Superior temporal gyrus (tissue), 1 donor: ENCODE measurements around the gene TSPYL4.
A peak's percentile ranks its signal among the peaks of the same experiment; 100 is the strongest.

Experiments
- DNase-seq: peaks from one replicate; pipeline ENCODE4 v3.0.0-alpha.2; 2016; ENCODE audit errors: extremely low spot score

Gene TSPYL4

GRCh38 chr6:116229287-116229913 lies 24.5 kb downstream of the TSPYL4 start:
- peak; percentile 99 for DNase-seq

GRCh38 chr6:116223355-116223754 lies 30.5 kb downstream of the TSPYL4 start:
- no peak for DNase-seq

DNA sequence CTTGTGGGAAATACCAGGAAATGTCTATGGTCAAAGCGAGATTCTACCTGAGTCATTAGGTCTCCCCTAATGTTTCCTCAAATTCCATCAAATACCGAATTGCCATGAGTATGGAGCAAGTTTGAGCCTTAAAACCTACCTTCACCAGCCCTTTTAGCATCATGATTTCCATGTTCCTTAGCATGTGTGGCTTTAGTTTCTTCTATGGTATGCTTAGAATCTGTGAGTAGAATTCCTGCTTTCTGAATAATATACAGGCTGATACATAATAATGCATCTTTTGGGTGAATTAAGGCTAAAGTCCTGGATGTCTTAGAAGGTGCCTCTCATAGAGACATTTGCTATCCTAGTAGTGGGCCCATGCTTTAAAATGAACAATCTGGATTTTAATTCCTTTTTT lies 32.0 kb downstream of the TSPYL4 start:
- no peak for DNase-seq

DNA sequence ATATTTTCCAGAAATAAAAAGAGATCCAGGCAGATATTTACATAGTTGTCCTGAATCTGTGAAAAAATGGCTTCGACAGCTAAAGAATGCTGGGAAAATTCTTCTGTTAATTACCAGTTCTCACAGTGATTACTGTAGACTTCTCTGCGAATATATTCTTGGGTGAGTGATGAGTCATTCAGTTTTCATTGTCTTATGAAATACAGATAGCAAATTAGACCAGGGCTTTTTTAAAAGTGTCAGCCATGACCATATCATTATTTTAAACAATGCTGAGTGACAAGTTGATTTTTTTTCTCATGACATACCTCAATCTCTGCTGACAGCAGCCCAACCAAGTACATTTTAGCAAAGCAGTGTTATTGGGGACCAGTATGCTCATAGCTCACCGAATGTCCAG lies 32.8 kb downstream of the TSPYL4 start:
- DNase-seq = no peak

- no peak for DNase-seq
Measured at GRCh38 chr6:116218866-116219265, 35.0 kb downstream of the TSPYL4 start.

DNA sequence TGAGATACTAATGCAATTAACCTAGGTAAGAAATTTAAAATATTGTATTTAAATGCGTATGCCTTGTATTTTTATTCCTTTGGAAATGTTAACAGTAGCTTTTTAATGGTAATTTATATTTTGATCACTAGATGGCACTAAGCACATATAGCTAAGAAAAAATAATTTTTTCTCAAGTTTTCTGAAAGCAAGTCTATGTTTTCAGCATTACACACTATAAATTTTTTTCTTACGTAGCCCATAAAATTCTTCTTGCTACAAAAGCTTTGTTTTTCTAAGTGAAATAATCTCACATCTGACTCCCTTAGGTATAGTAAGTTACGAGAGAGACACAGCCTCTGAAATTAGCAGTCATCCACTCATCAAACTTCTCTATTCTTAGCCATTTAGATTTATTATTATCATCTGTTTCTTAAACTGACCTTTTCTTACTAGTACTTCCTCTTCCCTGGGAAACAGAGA lies 35.7 kb downstream of the TSPYL4 start:
- DNase-seq = peak; percentile 84

GRCh38 chr6:116217069-116217468 lies 36.8 kb downstream of the TSPYL4 start:
- peak; percentile 84 for DNase-seq

- DNase-seq = no peak
Measured at GRCh38 chr6:116215414-116215813, 38.5 kb downstream of the TSPYL4 start.

DNA sequence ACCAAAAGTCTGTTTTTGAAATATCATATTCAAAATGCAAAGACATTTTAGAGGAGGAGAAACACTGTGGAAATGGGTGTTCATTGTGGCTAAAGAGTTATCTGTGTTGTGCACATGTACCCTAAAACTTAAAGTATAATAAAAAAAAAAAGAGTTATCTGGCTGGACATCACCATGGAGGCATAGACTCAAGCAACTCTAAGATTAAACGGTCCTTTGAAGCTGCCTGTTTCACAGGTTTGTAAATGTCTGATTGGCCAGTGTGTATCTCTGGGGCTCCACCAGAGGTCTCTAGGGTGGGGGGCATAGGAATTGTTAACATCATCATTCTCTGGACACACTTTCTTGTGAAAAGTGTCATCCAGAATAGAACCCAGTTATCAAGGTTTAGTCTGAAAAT lies 39.2 kb downstream of the TSPYL4 start:
- DNase-seq = no peak

GRCh38 chr6:116210750-116211425 lies 43.0 kb downstream of the TSPYL4 start:
- DNase-seq = no peak

GRCh38 chr6:116210316-116210715 lies 43.6 kb downstream of the TSPYL4 start:
- DNase-seq = no peak

GRCh38 chr6:116208056-116208785 lies 45.7 kb downstream of the TSPYL4 start:
- DNase-seq = no peak

DNA sequence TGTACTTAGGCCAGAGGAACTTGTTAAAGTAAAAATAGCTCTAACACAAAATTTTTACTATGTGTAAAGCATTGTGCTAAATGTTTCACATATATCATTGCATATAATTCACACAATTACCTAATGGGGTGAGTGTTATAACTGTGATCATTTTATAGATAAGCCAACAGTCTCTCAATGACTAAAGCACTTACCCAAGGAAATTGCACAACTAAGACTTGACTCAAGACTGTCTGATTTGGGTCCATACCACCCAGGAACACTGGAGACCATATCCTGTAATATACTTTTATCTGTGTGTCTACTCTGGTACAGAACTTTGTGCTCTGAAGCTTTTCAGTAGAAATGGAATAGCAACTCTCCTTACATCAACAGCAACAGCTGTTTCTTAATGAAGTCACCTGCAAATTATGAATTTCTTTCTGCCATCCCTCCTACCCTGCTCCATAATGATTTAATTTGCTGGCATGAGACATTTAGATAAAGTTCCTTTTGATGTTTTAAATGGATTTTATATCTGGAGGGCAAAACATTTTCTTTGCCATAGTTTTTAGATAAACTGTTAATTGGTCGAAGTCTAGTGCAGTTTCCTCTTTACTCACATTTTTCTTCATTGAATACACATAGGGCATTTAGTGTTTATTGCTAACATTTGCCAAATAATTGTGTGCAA lies 47.5 kb downstream of the TSPYL4 start:
- DNase-seq = no peak

GRCh38 chr6:116205281-116205680 lies 48.6 kb downstream of the TSPYL4 start:
- DNase-seq = no peak

DNA sequence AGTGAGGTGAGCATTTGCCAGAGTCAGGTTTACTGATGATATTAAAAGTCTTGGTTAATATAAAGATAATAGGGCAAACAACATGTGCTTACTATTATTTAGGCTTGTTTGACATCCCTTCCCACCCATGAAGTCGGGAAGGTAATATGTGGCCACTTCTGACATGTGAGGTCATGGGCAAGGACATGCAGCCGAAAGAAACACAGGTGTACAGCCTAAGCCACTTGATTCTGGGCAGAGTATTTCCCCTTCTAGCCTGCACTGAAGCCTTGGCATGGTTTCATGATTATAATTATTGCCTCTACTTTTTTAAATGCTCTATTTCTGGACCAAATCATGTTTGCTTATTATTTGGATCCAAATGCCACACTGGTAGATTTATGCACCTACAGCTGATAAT lies 52.3 kb downstream of the TSPYL4 start:
- no peak for DNase-seq

GRCh38 chr6:116200619-116201249 lies 53.1 kb downstream of the TSPYL4 start:
- no peak for DNase-seq
